SU-DHL-6 (cell line): Measurements from ENCODE around the gene NEUROG3.

Source experiments
- EZH2phosphoT487 ChIP-seq: fragments of 200-600 bp; sonication (generic), shearing (Covaris generic); conservative IDR thresholded peaks from 2 replicates; pipeline ENCODE4 v1.6.1; 2018; ENCODE audit warnings: mild to moderate bottlenecking, antibody characterized with exemption, low read length, moderate library complexity, mixed read lengths
- TF ChIP-seq, protein P1 (sequence below): fragments of 200-600 bp; sonication (generic); IDR thresholded peaks from one replicate; pipeline ENCODE4 v1.5.1; 2017; ENCODE audit warnings: antibody characterized with exemption, mild to moderate bottlenecking, low read length, moderate library complexity; ENCODE audit not compliant: insufficient read depth, poor library complexity, severe bottlenecking

DNA sequence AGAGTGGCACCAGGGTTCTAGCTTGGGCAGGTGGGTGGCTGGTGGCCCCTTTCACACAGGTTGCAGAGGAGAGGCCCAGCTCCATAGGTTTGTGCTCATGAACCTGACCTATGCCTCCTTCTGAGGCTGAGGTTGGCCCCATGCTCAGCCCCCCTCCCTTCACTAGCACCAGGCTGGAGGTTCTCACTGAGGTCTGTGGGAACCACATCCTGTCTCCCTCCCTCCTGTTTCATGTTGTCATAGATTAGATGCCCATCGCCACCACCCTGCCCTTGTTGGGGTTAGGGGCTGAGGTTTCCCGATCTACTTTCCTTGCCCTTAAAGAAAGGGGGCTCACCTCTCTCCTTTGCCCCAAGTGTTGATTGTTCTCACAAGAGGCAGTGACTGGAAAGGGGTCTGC is 14.7 kb downstream of the NEUROG3 start:
- TF ChIP-seq, protein P1, sequence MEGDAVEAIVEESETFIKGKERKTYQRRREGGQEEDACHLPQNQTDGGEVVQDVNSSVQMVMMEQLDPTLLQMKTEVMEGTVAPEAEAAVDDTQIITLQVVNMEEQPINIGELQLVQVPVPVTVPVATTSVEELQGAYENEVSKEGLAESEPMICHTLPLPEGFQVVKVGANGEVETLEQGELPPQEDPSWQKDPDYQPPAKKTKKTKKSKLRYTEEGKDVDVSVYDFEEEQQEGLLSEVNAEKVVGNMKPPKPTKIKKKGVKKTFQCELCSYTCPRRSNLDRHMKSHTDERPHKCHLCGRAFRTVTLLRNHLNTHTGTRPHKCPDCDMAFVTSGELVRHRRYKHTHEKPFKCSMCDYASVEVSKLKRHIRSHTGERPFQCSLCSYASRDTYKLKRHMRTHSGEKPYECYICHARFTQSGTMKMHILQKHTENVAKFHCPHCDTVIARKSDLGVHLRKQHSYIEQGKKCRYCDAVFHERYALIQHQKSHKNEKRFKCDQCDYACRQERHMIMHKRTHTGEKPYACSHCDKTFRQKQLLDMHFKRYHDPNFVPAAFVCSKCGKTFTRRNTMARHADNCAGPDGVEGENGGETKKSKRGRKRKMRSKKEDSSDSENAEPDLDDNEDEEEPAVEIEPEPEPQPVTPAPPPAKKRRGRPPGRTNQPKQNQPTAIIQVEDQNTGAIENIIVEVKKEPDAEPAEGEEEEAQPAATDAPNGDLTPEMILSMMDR = no peak
- TF ChIP-seq EZH2phosphoT487 = no peak
